Suprapubic skin (tissue), 4 donors: ENCODE results near the gene PDE6A. TPM values are rescaled to one million over a fixed set of nuclear protein-coding genes. Genes with fewer than 3 reads are reported as not detected.
"Not testable (repeated sequence)": the region's sequence is repeated elsewhere in the genome, so short reads cannot be mapped to it uniquely, and the experiment has no call there.

Experiments used
- DNase-seq, 2 donors: peaks; one replicate each; pipeline ENCODE4 v3.0.0-alpha.2; 2019; ENCODE audit warnings: low spot score in 2 of 2
- H3K27ac ChIP-seq: fragments of 200-600 bp; sonication (generic); one replicate; pipeline ENCODE4 v1.5.1; 2019
- H3K27me3 ChIP-seq: fragments of 200-600 bp; sonication (generic); one replicate; pipeline ENCODE4 v1.5.1; 2019
- H3K36me3 ChIP-seq: fragments of 200-600 bp; sonication (generic); one replicate; pipeline ENCODE4 v1.5.1; 2019
- H3K4me1 ChIP-seq: fragments of 200-600 bp; sonication (generic); one replicate; pipeline ENCODE4 v1.5.1; 2019
- H3K4me3 ChIP-seq: fragments of 200-600 bp; sonication (generic); one replicate; pipeline ENCODE4 v1.5.1; 2019; ENCODE audit warnings: mild to moderate bottlenecking
- H3K9me3 ChIP-seq: fragments of 200-600 bp; sonication (generic); one replicate; pipeline ENCODE4 v1.5.1; 2019
- CTCF ChIP-seq, 2 donors: fragments of 200-600 bp in 1 of 2; fragments of 450-650 bp in 1 of 2; sonication (generic) in 1 of 2; IDR thresholded peaks; one replicate each; pipeline ENCODE4 v1.5.1; 2016 to 2019; ENCODE audit warnings: antibody characterized with exemption in 2 of 2, mild to moderate bottlenecking in 1 of 2, moderate library complexity in 1 of 2
- EP300 ChIP-seq: sonication (generic); formaldehyde crosslinking; IDR thresholded peaks from one replicate; pipeline ENCODE4 v1.6.1; 2017; ENCODE audit warnings: antibody characterized with exemption
- POLR2A ChIP-seq, 2 donors: fragments of 450-650 bp; IDR thresholded peaks; one replicate each; pipeline ENCODE4 v1.6.1; 2017; ENCODE audit warnings: antibody characterized with exemption in 2 of 2, mild to moderate bottlenecking in 2 of 2, moderate library complexity in 2 of 2
- POLR2AphosphoS5 ChIP-seq, 3 donors: sonication (generic); formaldehyde crosslinking; IDR thresholded peaks; one replicate each; pipeline ENCODE4 v1.6.1; 2017; ENCODE audit warnings: antibody characterized with exemption in 3 of 3
- WGBS: methylation state at CpG from one replicate; pipeline ENCODE4 v1.1.5; 2018; 5-methylcytosine and 5-hydroxymethylcytosine counted together
- total RNA-seq, 4 donors: library from RNA; depleted of rRNA; stranded (reverse); fragments of >200 nt; gene quantifications; one replicate each; pipeline ENCODE4 v1.1.0, GENCODE V29; 2016

PDE6A gene
- total RNA-seq, 4 donors from 2014 or later = 0.17 to 2.9 (median 1.3) TPM

GRCh38 chr5:149887622-149888183, 56.9 kb downstream of the PDE6A start:
- no peak overlapping the region for H3K4me3 ChIP-seq
- WGBS = 45% methylated on average over 8 of the region's 10 CpGs
- no peaks in the 10 kb centered on the region for H3K27me3 ChIP-seq
- no peaks in the 10 kb centered on the region for H3K9me3 ChIP-seq
- no peaks in the 10 kb centered on the region for H3K36me3 ChIP-seq
- no peak for TF ChIP-seq POLR2A (IDR thresholded peaks at IDR 0.05)
- TF ChIP-seq POLR2AphosphoS5 (IDR thresholded peaks at IDR 0.05) = no peak
- no peak for TF ChIP-seq EP300
- TF ChIP-seq CTCF (IDR thresholded peaks at IDR 0.05) = no peak
- H3K27ac ChIP-seq = no peak overlapping the region
- no peaks in the 10 kb centered on the region for H3K4me1 ChIP-seq
- DNase-seq = no peak

GRCh38 chr5:149886692-149887470, 57.7 kb downstream of the PDE6A start:
- H3K4me1 ChIP-seq = no peaks in the 10 kb centered on the region
- H3K27me3 ChIP-seq = no peaks in the 10 kb centered on the region
- H3K4me3 ChIP-seq = no peak overlapping the region
- no peaks in the 10 kb centered on the region for H3K9me3 ChIP-seq
- no peak for TF ChIP-seq POLR2AphosphoS5 (IDR thresholded peaks at IDR 0.05)
- TF ChIP-seq POLR2A (IDR thresholded peaks at IDR 0.05) = no peak
- no peak overlapping the region for H3K27ac ChIP-seq
- DNase-seq = no peak
- WGBS = 82% methylated on average over 6 of the region's 6 CpGs
- H3K36me3 ChIP-seq = no peaks in the 10 kb centered on the region

GRCh38 chr5:149886060-149886459, 58.5 kb downstream of the PDE6A start:
- H3K27me3 ChIP-seq = no peaks in the 10 kb centered on the region
- H3K9me3 ChIP-seq = no peaks in the 10 kb centered on the region
- 92% methylated on average over 5 of the region's 7 CpGs for WGBS
- no peak for DNase-seq
- no peak overlapping the region for H3K4me3 ChIP-seq
- H3K4me1 ChIP-seq = no peaks in the 10 kb centered on the region
- TF ChIP-seq CTCF (IDR thresholded peaks at IDR 0.05) (no peak), EP300 (no peak), POLR2AphosphoS5 (IDR thresholded peaks at IDR 0.05) (no peak), POLR2A (IDR thresholded peaks at IDR 0.05) (no peak)
- H3K36me3 ChIP-seq = no peaks in the 10 kb centered on the region
- no peak overlapping the region for H3K27ac ChIP-seq

GRCh38 chr5:149885513-149885912, 59.1 kb downstream of the PDE6A start:
- TF ChIP-seq POLR2A (IDR thresholded peaks at IDR 0.05) (no peak), CTCF (IDR thresholded peaks at IDR 0.05) (no peak), POLR2AphosphoS5 (IDR thresholded peaks at IDR 0.05) (no peak), EP300 (no peak)
- WGBS = 75% methylated on average over 2 of the region's 2 CpGs
- Histone ChIP-seq H3K4me1 (no peaks in the 10 kb centered on the region), H3K27me3 (no peaks in the 10 kb centered on the region), H3K36me3 (no peaks in the 10 kb centered on the region), H3K9me3 (no peaks in the 10 kb centered on the region), H3K4me3 (no peak overlapping the region), H3K27ac (no peak overlapping the region)
- DNase-seq = no peak

- H3K9me3 ChIP-seq = no peaks in the 10 kb centered on the region
- H3K27me3 ChIP-seq = no peaks in the 10 kb centered on the region
- H3K4me1 ChIP-seq = no peaks in the 10 kb centered on the region
- H3K4me3 ChIP-seq = no peak overlapping the region
- no peak for DNase-seq
- no peak overlapping the region for H3K27ac ChIP-seq
- 97% methylated on average over 2 of the region's 2 CpGs for WGBS
- TF ChIP-seq POLR2A (IDR thresholded peaks at IDR 0.05) = no peak
- no peak for TF ChIP-seq EP300
- H3K36me3 ChIP-seq = no peaks in the 10 kb centered on the region
Observed at GRCh38 chr5:149883550-149883949, 61.0 kb downstream of the PDE6A start.

GRCh38 chr5:149882633-149883032, 62.0 kb downstream of the PDE6A start:
- H3K9me3 ChIP-seq, H3K4me1 ChIP-seq: not testable (repeated sequence)

More at GRCh38 chr5:149882633-149883032, 62.0 kb downstream of the PDE6A start:
- WGBS = 42% methylated on average over 10 of the region's 10 CpGs
- not testable (repeated sequence) for H3K36me3 ChIP-seq, H3K27ac ChIP-seq, DNase-seq, H3K4me3 ChIP-seq, H3K27me3 ChIP-seq
